GM12874 (cell line): ENCODE results near the gene MAP3K1.
A peak's percentile ranks its signal among the peaks of the same experiment; 100 is the strongest.

ENCODE experiments used
- TF ChIP-seq, protein P1 (sequence below): IDR thresholded peaks from 2 replicates; pipeline ENCODE4 v1.5.1; 2011; ENCODE audit warnings: low read depth, mild to moderate bottlenecking, control low read depth, low read length, moderate library complexity; ENCODE audit not compliant: insufficient read depth

Gene MAP3K1

DNA sequence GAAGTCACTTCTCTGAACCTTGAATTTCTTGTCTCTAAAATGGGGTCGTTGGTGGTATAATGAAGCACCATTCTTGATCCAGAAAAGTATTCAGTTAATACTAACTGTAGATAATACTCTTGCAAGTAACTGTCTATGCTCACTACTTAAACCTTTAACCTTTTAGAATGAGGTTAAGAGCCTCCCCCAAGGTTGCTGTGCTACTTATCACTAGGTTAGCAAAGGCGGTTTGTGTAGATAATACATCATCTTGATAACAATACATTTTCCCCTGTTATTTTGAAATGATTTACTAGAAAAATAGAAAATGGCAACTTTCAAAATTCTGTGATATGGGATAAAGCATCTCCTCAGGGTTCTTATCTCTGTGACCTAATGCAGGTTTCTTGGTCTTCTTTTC is 12.6 kb downstream of the MAP3K1 start:
- TF ChIP-seq, protein P1, sequence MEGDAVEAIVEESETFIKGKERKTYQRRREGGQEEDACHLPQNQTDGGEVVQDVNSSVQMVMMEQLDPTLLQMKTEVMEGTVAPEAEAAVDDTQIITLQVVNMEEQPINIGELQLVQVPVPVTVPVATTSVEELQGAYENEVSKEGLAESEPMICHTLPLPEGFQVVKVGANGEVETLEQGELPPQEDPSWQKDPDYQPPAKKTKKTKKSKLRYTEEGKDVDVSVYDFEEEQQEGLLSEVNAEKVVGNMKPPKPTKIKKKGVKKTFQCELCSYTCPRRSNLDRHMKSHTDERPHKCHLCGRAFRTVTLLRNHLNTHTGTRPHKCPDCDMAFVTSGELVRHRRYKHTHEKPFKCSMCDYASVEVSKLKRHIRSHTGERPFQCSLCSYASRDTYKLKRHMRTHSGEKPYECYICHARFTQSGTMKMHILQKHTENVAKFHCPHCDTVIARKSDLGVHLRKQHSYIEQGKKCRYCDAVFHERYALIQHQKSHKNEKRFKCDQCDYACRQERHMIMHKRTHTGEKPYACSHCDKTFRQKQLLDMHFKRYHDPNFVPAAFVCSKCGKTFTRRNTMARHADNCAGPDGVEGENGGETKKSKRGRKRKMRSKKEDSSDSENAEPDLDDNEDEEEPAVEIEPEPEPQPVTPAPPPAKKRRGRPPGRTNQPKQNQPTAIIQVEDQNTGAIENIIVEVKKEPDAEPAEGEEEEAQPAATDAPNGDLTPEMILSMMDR: no peak

DNA sequence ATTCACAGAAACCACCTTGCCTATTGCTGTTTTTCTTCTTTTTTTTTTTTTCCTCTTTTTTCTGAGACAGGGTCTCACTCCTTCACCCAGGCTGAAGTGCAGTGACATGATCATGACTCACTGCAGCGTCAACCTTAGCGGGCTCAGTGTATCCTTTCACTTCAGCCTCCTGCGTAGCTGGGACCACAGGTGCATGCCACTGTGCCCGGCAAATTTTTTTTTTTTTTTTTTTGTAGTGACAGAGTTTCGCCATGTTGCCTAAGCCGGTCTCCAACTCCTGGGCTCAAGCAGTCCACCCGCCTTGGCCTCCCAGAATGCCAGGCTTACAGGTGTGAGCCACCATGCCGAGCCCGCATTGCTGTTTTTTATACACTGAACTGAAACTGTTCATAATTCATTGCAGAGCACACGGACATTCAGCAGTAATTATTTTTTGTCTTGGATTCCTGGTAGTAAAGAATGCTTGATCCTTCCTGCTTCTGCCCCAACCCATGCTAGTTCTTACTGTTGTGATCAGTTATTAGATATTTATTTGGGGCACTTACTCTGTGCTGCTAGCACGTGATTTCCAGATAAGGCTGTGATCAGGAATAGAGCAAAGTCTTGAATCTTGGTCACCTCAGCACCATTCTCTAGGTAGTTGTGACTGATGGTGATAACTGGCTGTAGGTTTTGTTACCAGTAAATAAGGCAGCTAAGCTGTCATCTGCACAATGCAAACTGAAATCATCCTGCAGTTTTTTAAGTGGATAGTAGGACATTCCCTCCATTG is 14.0 kb downstream of the MAP3K1 start:
- TF ChIP-seq, protein P1: no peak

DNA sequence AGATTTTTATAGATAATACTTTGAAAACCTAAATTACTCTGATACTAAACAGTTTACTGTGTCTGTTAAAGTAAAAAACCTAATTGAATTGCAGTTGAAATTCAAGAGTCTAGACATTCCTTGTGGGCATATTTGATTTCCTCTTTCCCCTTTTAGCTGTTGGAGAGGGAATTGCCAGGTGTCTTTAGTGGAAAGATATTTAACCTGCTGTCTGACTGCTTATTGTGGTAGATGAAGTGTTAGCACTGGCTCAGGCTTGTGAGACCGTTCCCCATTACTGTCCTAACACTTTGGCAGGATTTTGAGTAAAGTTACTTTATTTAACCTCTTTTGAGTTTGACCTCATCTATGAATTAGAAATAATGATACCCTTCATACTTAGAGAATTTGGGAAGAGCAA is 16.4 kb downstream of the MAP3K1 start:
- TF ChIP-seq, protein P1: no peak

DNA sequence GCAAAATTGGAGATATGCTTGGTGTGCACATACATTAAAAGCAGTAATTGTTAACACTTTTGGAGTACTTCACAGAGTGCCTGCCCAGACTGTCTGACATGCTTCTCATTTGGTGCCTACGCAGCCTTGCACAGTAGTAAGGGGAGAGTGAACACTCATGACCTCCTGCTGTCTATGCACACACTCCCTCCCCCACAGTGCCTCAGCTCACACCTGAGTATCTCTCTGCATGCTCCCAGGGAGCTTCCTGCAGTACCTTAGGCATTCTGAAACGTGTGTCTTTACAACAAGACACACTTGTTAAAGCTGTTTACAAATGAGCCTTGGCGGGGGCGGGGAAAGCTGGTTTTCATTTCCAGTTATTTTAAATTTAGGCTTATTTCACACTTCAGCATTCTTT is 18.0 kb downstream of the MAP3K1 start:
- TF ChIP-seq, protein P1: no peak

DNA sequence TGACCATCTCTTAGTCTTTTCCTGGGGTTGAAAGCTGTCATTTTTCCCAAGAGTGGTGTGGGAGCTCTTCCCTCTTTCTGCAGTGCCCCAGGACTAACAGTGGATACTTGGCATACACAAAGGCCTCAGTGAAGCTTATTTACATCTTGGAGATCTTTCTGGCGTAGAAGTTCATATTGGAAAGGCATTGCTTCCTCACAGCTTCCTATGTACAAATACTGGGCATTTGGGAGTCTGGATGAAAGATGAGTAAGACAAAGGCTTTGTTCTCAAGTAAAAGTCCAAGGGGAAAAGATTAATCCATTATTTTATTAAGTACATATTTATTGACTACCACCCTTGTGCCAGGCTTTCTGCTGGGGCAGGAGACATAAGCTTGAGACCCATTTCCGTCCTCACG is 22.0 kb downstream of the MAP3K1 start:
- TF ChIP-seq, protein P1: no peak

DNA sequence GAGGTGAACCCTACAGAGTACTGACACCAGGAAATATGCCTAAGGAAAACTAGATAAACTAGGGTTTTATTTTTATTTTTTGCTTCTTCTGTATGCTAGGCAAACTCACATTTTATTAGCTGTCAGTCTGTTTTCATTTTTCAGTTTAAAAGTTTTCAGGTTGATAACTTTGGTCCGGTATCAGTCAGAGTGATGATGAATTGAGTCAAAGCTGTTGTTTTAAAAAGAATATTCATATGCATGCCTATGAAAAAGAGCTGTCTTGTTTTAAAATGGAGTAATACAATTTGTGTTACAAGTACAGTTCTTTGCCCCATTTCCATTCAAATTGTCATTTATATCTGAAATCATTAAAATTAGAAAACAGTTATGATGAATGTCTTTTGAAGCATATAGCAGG is 22.6 kb downstream of the MAP3K1 start:
- TF ChIP-seq, protein P1: no peak

DNA sequence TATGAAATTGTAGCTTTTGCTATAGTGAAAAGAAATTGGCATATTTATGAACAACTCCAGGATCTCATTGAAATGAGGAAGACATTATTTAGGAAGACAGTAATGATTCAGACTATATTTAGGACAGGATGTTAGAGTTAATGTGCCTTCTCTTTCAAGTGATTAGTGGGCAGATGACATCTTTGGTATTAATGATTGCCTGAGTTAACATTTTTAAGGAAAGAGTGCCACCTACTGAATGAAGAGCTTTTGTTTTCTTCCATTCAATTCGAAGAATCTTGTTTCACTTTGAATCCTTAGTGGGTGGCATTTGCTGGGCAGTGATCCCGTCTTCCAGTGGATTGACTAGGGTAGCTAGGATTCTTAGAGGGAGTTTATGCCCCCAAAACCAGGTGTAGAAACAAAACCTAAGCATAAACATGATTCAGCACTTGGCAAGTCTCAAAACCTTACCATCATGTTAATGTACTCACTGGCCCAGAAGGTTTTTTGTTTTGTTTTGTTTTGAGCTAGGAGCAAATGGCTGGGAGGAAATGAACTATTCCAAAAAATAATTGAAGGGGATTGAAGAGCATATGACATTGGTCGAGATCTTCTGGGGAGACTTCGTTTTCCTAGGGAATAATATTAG is 23.2 kb downstream of the MAP3K1 start:
- TF ChIP-seq, protein P1: peak; percentile 30; the same call in 1 of the 2 replicates
